ENCODE measurements around the gene USP20. TPM values are rescaled to one million over a fixed set of nuclear protein-coding genes. Genes with fewer than 3 reads are reported as not detected.
"Not testable (repeated sequence)": the region's sequence is repeated elsewhere in the genome, so short reads cannot be mapped to it uniquely, and the experiment has no call there.

USP20 gene
- 7.3 and 9.1 TPM in 2 replicates for total RNA-seq (2014; rRNA removed; shearing (Covaris generic))

- peak; percentile 89 for DNase-seq (ENCODE audit: low read depth)
Measured at GRCh38 chr9:129835128-129835859, at the start of gene USP20, which contains the start of gene C9orf78. USP20 (plus strand) TSS chr9:129835458; CDS start chr9:129852556, 17,098 bp downstream. C9orf78 (minus strand) TSS chr9:129835275; CDS start chr9:129835221, 54 bp downstream.

GRCh38 chr9:129785866-129786265 is 49.4 kb upstream of the USP20 start:
- DNase-seq (ENCODE audit: low read depth) = no peak

- DNase-seq (ENCODE audit: low read depth) = no peak
Measured at GRCh38 chr9:129786481-129786880, 48.8 kb upstream of the USP20 start.

- DNase-seq (ENCODE audit: low read depth) = no peak
Measured at GRCh38 chr9:129794549-129794948, 40.7 kb upstream of the USP20 start.

GRCh38 chr9:129796029-129796428 is 39.2 kb upstream of the USP20 start:
- DNase-seq (ENCODE audit: low read depth) = not testable (repeated sequence)

GRCh38 chr9:129798973-129799372 is 36.3 kb upstream of the USP20 start:
- no peak for DNase-seq (ENCODE audit: low read depth)

- DNase-seq (ENCODE audit: low read depth) = no peak
Measured at GRCh38 chr9:129801504-129801903, 33.8 kb upstream of the USP20 start.

- DNase-seq (ENCODE audit: low read depth) = peak; percentile 91
Measured at GRCh38 chr9:129802833-129803675, 32.2 kb upstream of the USP20 start, which contains the start of gene TOR1B. TOR1B (plus strand) TSS chr9:129803184; CDS start chr9:129803213, 29 bp downstream.

- no peak for DNase-seq (ENCODE audit: low read depth)
Measured at GRCh38 chr9:129803676-129804060, 31.6 kb upstream of the USP20 start.

- no peak for DNase-seq (ENCODE audit: low read depth)
Measured at GRCh38 chr9:129806061-129806460, 29.2 kb upstream of the USP20 start.

GRCh38 chr9:129809346-129809745 is 25.9 kb upstream of the USP20 start:
- no peak for DNase-seq (ENCODE audit: low read depth)

GRCh38 chr9:129810116-129810515 is 25.1 kb upstream of the USP20 start:
- DNase-seq (ENCODE audit: low read depth) = no peak

GRCh38 chr9:129810788-129811187 is 24.5 kb upstream of the USP20 start:
- DNase-seq (ENCODE audit: low read depth) = no peak

- DNase-seq (ENCODE audit: low read depth) = no peak
Measured at GRCh38 chr9:129811967-129812363, 23.3 kb upstream of the USP20 start.

- no peak for DNase-seq (ENCODE audit: low read depth)
Measured at GRCh38 chr9:129812385-129812784, 22.9 kb upstream of the USP20 start.

- DNase-seq (ENCODE audit: low read depth) = no peak
Measured at GRCh38 chr9:129813661-129814060, 21.6 kb upstream of the USP20 start.

- no peak for DNase-seq (ENCODE audit: low read depth)
Measured at GRCh38 chr9:129814432-129815223, 20.6 kb upstream of the USP20 start.

- DNase-seq (ENCODE audit: low read depth) = no peak
Measured at GRCh38 chr9:129815278-129815677, 20.0 kb upstream of the USP20 start.

GRCh38 chr9:129816501-129817435 is 18.5 kb upstream of the USP20 start:
- no peak for DNase-seq (ENCODE audit: low read depth)

GRCh38 chr9:129822898-129823541 is 12.2 kb upstream of the USP20 start:
- peak; percentile 39 for DNase-seq (ENCODE audit: low read depth)

Data from RPMI7951 (cell line).